NT2/D1 (cell line): ENCODE measurements around the gene RDH13.

Source experiments
- DNase-seq: peaks from one replicate; pipeline ENCODE4 v3.0.0-alpha.2; 2011; ENCODE audit warnings: low read depth, low spot score
- H3K27me3 ChIP-seq: 2 replicates; pipeline ENCODE4 v1.6.0; 2011; ENCODE audit warnings: mild to moderate bottlenecking; ENCODE audit not compliant: insufficient read length, insufficient read depth
- H3K36me3 ChIP-seq: 2 replicates; pipeline ENCODE4 v1.6.1; 2011; ENCODE audit warnings: mild to moderate bottlenecking, low read length, mixed read lengths; ENCODE audit not compliant: insufficient read depth, insufficient read length
- H3K4me1 ChIP-seq: 2 replicates; pipeline ENCODE4 v1.5.1; 2011; ENCODE audit not compliant: insufficient read depth, insufficient read length
- H3K4me3 ChIP-seq: 2 replicates; pipeline ENCODE4 v1.5.1; 2011; ENCODE audit warnings: low read depth; ENCODE audit not compliant: insufficient read length
- H3K9ac ChIP-seq: 2 replicates; pipeline ENCODE4 v1.6.0; 2011; ENCODE audit warnings: low read depth; ENCODE audit not compliant: insufficient read length
- H3K9me3 ChIP-seq: 2 replicates; pipeline ENCODE4 v1.5.1; 2011; ENCODE audit warnings: mild to moderate bottlenecking, low read length; ENCODE audit not compliant: insufficient read depth
- SUZ12 ChIP-seq: IDR thresholded peaks from 2 replicates; pipeline ENCODE4 v1.6.1; 2011; ENCODE audit not compliant: insufficient read length, insufficient read depth; ENCODE audit errors: extremely low read depth
- YY1 ChIP-seq: IDR thresholded peaks from 2 replicates; pipeline ENCODE4 v1.6.1; 2011; ENCODE audit not compliant: insufficient read length, insufficient read depth
- ZNF274 ChIP-seq: IDR thresholded peaks from 2 replicates; pipeline ENCODE4 v1.6.1; 2011; ENCODE audit warnings: mild to moderate bottlenecking, low read depth, low read length

Gene RDH13

DNA sequence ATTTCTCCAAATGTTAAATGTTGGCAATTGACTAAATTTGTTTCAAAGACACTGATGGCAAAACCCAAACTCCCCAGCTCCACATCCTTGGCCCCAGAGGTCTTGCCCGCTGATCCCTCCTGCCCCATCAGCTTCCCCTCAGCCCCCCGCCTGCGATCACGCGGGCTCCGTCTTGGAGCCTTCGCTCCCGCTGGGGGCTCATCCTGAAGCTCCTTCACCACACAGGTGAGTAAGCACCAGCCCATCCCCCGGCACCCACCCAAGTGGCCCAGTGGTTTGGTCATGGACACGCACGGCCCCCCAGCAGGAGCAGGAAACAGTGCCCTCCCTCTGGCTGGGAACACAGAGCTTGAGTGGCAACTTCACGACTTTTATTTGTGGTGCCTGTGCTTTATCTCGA, 27.6 kb upstream of the RDH13 start:
- Histone ChIP-seq H3K36me3 (peaks cover 42% of the 10 kb centered on the region), H3K4me1 (peaks cover 25% of the 10 kb centered on the region), H3K4me3 (no peak overlapping the region), H3K9me3 (no peaks in the 10 kb centered on the region), H3K9ac (no peak overlapping the region), H3K27me3 (peaks cover 6% of the 10 kb centered on the region)
- no peak for TF ChIP-seq ZNF274
- no peak for TF ChIP-seq YY1
- TF ChIP-seq SUZ12, result no peak
- no peak for DNase-seq

DNA sequence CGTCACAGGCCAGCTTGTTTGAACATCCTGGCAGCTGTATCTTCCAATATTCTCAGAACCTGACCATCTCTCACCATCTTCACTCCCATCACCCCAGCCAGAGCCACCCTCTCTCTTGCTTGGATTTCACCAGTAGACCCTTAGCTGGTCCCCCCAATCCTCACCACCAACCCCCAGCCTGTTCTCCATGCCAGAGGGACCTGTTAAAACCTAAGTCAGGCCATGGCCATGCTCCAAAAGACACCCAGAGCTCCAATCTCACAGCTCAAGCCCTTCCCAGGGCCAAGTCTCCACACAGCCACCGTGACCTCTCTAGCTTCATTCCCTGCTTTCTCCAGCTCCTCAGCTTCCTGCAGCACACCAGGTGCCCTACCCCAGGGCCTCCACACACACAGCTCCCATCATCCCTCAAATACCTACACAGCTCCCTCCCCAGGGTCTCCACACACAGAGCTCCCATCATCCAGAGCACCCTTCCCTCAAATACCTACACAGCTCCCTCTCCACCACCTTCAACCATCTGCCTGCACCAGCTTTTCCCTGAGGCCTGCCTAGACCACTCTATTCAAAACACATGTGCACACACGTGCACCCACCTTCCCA, 26.5 kb upstream of the RDH13 start:
- H3K27me3 ChIP-seq, result peaks cover 16% of the 10 kb centered on the region
- no peak for DNase-seq
- no peaks in the 10 kb centered on the region for H3K9me3 ChIP-seq
- no peak for TF ChIP-seq SUZ12
- TF ChIP-seq YY1, result no peak
- no peak for TF ChIP-seq ZNF274
- peaks cover 24% of the 10 kb centered on the region for H3K4me1 ChIP-seq
- peak overlapping the region; percentile 32 for H3K9ac ChIP-seq
- H3K4me3 ChIP-seq, result no peak overlapping the region
- H3K36me3 ChIP-seq, result peaks cover 34% of the 10 kb centered on the region

DNA sequence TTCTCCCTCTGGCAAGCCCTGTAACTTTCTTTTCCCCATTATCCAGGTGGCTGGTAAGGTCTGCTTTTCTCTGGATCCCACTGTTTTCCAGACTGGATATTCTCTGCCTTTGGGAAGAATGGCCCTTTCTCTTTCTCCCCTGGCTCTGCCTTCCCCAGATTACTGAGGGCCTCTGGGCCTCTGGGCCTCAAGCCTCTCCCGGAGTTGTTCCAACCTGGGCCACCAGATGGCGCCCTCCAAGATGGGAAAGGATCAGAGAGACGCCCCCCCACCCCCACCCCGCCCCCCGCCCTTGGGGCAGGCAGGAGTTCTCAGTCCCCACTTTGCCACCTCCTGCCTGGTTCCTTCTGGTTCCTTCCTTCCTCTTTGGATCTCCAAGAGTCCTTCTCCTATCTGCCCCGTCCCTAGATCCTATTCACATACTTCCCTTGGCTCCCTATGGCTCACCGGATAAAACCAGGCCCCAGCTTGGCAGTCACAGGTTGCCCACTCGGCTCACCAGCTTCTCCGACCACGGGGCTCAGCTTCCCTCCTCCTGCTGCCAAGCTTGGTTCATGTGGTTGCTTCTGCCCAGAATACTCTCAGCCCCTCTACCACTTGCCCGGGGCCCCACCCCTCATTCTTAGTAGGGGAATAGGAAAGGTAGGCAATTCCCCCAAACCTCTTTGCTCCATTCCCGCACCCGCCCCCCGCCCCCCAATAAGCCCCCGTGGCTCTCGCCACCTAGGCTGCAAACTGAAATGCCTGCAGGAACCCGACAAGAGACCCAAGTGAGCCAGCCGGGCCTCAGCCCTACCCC, 25.8 kb upstream of the RDH13 start:
- H3K4me1 ChIP-seq, result peaks cover 24% of the 10 kb centered on the region
- peaks cover 20% of the 10 kb centered on the region for H3K27me3 ChIP-seq
- no peaks in the 10 kb centered on the region for H3K9me3 ChIP-seq
- TF ChIP-seq ZNF274, result no peak
- no peak overlapping the region for H3K4me3 ChIP-seq
- no peak overlapping the region for H3K9ac ChIP-seq
- H3K36me3 ChIP-seq, result peaks cover 31% of the 10 kb centered on the region
- no peak for DNase-seq

DNA sequence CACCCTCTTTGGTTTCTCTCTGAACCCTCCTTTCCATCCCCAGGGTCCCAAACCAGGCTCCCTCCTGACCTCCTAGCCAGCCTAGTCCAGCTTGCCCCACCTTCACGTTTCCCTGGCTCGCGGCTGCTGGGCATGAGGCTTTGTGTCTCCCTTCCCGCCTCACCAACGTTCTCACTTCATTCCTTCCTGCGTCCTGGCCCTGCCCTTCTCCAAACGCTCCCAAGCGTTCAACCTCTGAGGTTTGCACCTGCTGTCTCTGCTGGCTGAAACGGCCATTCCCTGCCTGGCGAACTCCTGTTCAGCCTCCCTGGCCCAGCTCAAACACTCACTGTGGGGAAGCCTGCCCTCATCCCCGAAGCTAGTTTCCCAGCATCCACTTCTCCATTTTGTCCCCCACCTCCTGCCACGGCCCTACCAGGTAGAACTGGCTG, 25.1 kb upstream of the RDH13 start:
- H3K9me3 ChIP-seq, result no peaks in the 10 kb centered on the region
- H3K27me3 ChIP-seq, result peaks cover 20% of the 10 kb centered on the region
- peaks cover 24% of the 10 kb centered on the region for H3K4me1 ChIP-seq
- no peak for TF ChIP-seq YY1
- TF ChIP-seq SUZ12, result no peak
- TF ChIP-seq ZNF274, result no peak
- peak overlapping the region; percentile 61 for H3K9ac ChIP-seq
- no peak overlapping the region for H3K4me3 ChIP-seq
- peaks cover 31% of the 10 kb centered on the region for H3K36me3 ChIP-seq
- no peak for DNase-seq

DNA sequence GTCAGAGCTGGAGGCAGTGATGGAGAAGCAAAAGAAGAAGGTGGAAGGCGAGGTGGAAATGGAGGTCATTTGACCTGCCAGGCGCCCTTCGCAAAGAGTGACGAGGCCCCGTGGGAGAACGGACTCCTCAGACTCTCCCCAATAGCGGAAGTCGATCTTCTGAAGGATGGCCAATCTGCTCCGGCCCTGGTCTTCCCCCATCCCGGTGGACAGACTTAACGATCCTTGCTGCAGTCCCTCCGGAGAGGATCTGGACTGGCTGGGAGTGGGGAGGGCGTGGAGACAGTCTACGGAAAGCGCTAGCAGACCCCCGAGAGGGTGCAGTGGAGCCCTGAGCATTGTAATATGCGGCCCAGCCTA, 24.6 kb upstream of the RDH13 start:
- no peak for DNase-seq
- H3K4me1 ChIP-seq, result peaks cover 24% of the 10 kb centered on the region
- H3K9me3 ChIP-seq, result no peaks in the 10 kb centered on the region
- TF ChIP-seq YY1 (no peak), SUZ12 (no peak), ZNF274 (no peak)
- H3K9ac ChIP-seq, result peak overlapping the region; percentile 57
- H3K36me3 ChIP-seq, result peaks cover 31% of the 10 kb centered on the region
- H3K4me3 ChIP-seq, result peak overlapping the region; percentile 39
- H3K27me3 ChIP-seq, result peaks cover 20% of the 10 kb centered on the region

DNA sequence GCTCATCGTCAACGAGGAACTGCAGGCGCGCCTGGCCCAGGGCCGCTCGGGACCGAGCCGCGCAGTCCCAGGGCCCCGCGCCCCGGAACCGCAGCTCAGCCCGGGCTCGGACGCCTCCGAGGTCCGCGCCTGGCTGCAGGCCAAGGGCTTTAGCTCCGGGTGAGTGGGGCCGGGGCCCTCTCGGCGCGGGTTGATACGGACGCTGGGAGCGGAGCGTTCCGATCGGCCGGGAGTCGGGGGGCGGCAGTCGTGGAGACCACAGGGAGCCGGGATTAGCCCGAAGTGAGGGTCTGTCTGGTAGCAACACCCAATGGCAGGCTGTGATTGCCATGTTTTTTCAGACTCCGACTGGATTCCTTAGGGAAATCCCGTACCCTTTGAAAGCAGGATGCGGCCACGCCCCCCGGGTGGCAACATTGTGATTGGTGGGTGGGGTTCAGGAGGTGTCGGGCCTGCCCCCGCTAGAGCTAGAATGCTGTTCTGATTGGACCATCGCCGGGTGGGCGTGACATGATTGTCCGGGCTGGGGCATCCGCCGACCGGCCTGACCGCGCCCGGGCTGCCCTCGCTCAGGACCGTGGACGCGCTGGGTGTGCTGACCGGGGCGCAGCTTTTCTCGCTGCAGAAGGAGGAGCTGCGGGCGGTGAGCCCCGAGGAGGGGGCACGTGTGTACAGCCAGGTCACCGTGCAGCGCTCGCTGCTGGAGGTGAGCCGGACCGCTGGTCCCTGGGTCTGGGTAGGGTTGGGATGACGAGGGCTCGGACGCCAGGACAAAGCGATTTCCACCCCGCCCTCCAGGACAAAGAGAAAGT, 24.0 kb upstream of the RDH13 start:
- H3K4me1 ChIP-seq, result peaks cover 24% of the 10 kb centered on the region
- peaks cover 20% of the 10 kb centered on the region for H3K27me3 ChIP-seq

More for the DNA sequence above, 24.0 kb upstream of the RDH13 start:
- peak; percentile 87 for DNase-seq
- Histone ChIP-seq H3K9ac (peak overlapping the region; percentile 57), H3K36me3 (peaks cover 26% of the 10 kb centered on the region), H3K4me3 (peak overlapping the region; percentile 39), H3K9me3 (no peaks in the 10 kb centered on the region)
- TF ChIP-seq SUZ12 (no peak), YY1 (no peak), ZNF274 (no peak)
